Measurements from ENCODE around the gene ZG16.
"Not testable (repeated sequence)": the region's sequence is repeated elsewhere in the genome, so short reads cannot be mapped to it uniquely, and the experiment has no call there.

ZG16 gene

DNA sequence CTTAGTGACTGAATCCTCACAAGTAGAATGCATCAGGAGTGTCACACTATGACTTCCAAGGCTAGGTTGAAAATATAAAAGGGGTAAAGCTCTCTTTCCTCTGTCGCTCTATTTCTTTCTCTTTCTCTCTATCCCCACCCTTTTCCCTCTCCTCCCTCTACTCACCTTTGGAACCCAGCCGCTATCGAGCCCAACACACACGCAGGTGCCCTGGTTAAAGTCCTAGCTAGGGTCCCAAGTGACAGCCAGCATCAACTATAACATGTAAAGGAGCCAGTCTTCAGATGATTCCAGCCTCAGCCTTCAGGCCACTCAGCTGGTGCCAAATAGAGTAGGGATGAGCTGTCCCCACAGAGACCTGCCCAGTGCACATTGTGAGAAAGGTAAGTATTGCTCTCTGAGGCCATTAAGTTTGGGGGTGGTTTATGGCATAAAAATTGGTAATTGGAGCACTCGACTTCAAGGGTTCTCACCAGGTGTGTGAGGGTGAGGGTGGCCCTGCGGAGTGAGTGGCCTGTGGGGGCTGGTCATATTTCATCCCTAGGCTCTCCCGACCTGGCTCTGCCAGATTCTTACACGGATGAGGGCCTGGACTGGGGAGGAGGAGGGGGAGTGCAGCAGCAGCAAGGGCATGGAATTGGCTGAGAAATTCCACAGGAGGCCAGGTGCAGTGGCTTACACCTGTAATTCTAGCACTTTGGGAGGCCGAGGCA lies 17.3 kb upstream of the ZG16 start:
- Histone ChIP-seq H3K4me3 (ENCODE audit: low read depth, low read length) (no peak overlapping the region), H3K9me3 (ENCODE audit: severe bottlenecking) (no peaks in the 10 kb centered on the region), H3K36me3 (no peaks in the 10 kb centered on the region), H3K27ac (no peak overlapping the region), H3K27me3 (ENCODE audit: insufficient read depth, low read depth, severe bottlenecking) (no peaks in the 10 kb centered on the region)
- TF ChIP-seq CTCF (IDR thresholded peaks at IDR 0.05; ENCODE audit: low read depth, low read length): no peak
- DNase-seq: no peak

GRCh38 chr16:29761280-29761651 lies 16.8 kb upstream of the ZG16 start:
- not testable (repeated sequence) for H3K9me3 ChIP-seq (ENCODE audit: severe bottlenecking); H3K36me3 ChIP-seq; H3K4me3 ChIP-seq (ENCODE audit: low read depth, low read length); H3K27me3 ChIP-seq (ENCODE audit: insufficient read depth, low read depth, severe bottlenecking); DNase-seq; H3K27ac ChIP-seq

GRCh38 chr16:29761882-29762281 lies 16.2 kb upstream of the ZG16 start:
- TF ChIP-seq CTCF (IDR thresholded peaks at IDR 0.05; ENCODE audit: low read depth, low read length): no peak
- Histone ChIP-seq H3K36me3 (no peaks in the 10 kb centered on the region), H3K4me3 (ENCODE audit: low read depth, low read length) (no peak overlapping the region), H3K9me3 (ENCODE audit: severe bottlenecking) (no peaks in the 10 kb centered on the region), H3K27ac (no peak overlapping the region), H3K27me3 (ENCODE audit: insufficient read depth, low read depth, severe bottlenecking) (no peaks in the 10 kb centered on the region)
- no peak for DNase-seq

GRCh38 chr16:29763326-29763725 lies 14.7 kb upstream of the ZG16 start:
- no peak overlapping the region for H3K27ac ChIP-seq
- H3K27me3 ChIP-seq (ENCODE audit: insufficient read depth, low read depth, severe bottlenecking): no peaks in the 10 kb centered on the region
- H3K9me3 ChIP-seq (ENCODE audit: severe bottlenecking): no peaks in the 10 kb centered on the region
- no peak for TF ChIP-seq CTCF (IDR thresholded peaks at IDR 0.05; ENCODE audit: low read depth, low read length)
- no peaks in the 10 kb centered on the region for H3K36me3 ChIP-seq
- H3K4me3 ChIP-seq (ENCODE audit: low read depth, low read length): no peak overlapping the region
- no peak for DNase-seq

GRCh38 chr16:29765167-29766032 lies 12.7 kb upstream of the ZG16 start:
- no peak overlapping the region for H3K4me3 ChIP-seq (ENCODE audit: low read depth, low read length)
- no peaks in the 10 kb centered on the region for H3K27me3 ChIP-seq (ENCODE audit: insufficient read depth, low read depth, severe bottlenecking)
- TF ChIP-seq CTCF (IDR thresholded peaks at IDR 0.05; ENCODE audit: low read depth, low read length): no peak
- peak overlapping the region; percentile 61 for H3K27ac ChIP-seq
- H3K9me3 ChIP-seq (ENCODE audit: severe bottlenecking): no peaks in the 10 kb centered on the region
- no peaks in the 10 kb centered on the region for H3K36me3 ChIP-seq
- peak; percentile 71 for DNase-seq

- H3K27me3 ChIP-seq (ENCODE audit: insufficient read depth, low read depth, severe bottlenecking): no peaks in the 10 kb centered on the region
- H3K9me3 ChIP-seq (ENCODE audit: severe bottlenecking): no peaks in the 10 kb centered on the region
- TF ChIP-seq CTCF (IDR thresholded peaks at IDR 0.05; ENCODE audit: low read depth, low read length): no peak
- no peak overlapping the region for H3K27ac ChIP-seq
- H3K36me3 ChIP-seq: no peaks in the 10 kb centered on the region
- H3K4me3 ChIP-seq (ENCODE audit: low read depth, low read length): no peak overlapping the region
- DNase-seq: no peak
Measured at GRCh38 chr16:29766571-29766970, 11.5 kb upstream of the ZG16 start.

All from WERI-Rb-1 (cell line).